Eye (tissue), 1 donor: ENCODE data around the gene RTN4RL1.
A peak's percentile ranks its signal among the peaks of the same experiment; 100 is the strongest.

ENCODE experiments used
- DNase-seq: peaks from one replicate; pipeline ENCODE4 v3.0.0-alpha.2; 2015

The RTN4RL1 gene

DNA sequence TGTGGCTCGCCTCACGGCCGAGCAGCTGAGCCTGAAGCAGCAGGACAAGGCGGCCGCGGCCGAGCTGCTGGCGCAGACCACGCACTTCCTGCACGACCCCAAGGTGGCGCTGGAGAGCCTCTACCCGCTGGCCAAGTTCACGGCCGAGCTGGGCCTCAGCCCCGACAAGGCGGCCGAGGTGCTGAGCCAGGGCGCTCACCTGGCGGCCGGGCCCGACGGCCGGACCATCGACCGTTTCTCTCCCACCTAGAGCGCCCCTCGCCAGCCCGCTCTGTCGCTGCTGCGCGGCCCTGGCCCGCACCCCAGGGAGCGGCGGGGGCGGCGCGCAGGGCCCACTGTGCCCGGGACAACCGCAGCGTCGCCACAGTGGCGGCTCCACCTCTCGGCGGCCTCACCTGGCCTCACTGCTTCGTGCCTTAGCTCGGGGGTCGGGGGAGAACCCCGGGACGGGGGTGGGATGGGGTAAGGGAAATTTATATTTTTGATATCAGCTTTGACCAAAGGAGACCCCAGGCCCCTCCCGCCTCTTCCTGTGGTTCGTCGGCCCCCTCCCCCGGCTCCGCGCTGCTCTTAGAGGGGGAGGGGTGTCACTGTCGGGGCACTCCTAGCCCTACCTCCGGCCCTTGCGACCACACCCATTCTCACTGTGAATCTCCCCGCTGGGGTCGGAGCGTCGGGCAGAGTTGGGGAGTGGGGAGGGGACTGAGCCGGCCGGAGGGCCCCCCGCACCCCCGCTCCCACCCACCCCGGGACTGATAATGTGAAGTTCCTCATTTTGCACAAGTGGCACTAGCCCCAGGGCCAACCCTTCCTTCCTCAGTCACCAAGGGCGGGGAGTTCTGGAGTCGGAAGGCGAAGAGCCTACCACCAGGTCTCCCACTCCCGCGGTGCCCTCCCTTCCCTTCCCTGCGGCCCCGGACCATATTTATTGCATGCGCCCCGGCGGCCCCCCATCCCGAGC, 33.7 kb upstream of the RTN4RL1 start:
- peak; percentile 67 for DNase-seq

DNA sequence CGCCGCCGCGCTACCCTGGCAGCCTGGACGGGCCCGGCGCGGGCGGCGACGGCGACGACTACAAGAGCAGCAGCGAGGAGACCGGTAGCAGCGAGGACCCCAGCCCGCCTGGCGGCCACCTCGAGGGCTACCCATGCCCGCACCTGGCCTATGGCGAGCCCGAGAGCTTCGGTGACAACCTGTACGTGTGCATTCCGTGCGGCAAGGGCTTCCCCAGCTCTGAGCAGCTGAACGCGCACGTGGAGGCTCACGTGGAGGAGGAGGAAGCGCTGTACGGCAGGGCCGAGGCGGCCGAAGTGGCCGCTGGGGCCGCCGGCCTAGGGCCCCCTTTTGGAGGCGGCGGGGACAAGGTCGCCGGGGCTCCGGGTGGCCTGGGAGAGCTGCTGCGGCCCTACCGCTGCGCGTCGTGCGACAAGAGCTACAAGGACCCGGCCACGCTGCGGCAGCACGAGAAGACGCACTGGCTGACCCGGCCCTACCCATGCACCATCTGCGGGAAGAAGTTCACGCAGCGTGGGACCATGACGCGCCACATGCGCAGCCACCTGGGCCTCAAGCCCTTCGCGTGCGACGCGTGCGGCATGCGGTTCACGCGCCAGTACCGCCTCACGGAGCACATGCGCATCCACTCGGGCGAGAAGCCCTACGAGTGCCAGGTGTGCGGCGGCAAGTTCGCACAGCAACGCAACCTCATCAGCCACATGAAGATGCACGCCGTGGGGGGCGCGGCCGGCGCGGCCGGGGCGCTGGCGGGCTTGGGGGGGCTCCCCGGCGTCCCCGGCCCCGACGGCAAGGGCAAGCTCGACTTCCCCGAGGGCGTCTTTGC, 32.8 kb upstream of the RTN4RL1 start:
- peak; percentile 62 for DNase-seq

DNA sequence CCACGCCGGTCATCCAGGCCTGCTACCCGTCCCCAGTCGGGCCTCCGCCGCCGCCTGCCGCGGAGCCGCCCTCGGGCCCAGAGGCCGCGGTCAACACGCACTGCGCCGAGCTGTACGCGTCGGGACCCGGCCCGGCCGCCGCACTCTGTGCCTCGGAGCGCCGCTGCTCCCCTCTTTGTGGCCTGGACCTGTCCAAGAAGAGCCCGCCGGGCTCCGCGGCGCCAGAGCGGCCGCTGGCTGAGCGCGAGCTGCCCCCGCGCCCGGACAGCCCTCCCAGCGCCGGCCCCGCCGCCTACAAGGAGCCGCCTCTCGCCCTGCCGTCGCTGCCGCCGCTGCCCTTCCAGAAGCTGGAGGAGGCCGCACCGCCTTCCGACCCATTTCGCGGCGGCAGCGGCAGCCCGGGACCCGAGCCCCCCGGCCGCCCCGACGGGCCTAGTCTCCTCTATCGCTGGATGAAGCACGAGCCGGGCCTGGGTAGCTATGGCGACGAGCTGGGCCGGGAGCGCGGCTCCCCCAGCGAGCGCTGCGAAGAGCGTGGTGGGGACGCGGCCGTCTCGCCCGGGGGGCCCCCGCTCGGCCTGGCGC, 32.1 kb upstream of the RTN4RL1 start:
- peak; percentile 61 for DNase-seq

DNA sequence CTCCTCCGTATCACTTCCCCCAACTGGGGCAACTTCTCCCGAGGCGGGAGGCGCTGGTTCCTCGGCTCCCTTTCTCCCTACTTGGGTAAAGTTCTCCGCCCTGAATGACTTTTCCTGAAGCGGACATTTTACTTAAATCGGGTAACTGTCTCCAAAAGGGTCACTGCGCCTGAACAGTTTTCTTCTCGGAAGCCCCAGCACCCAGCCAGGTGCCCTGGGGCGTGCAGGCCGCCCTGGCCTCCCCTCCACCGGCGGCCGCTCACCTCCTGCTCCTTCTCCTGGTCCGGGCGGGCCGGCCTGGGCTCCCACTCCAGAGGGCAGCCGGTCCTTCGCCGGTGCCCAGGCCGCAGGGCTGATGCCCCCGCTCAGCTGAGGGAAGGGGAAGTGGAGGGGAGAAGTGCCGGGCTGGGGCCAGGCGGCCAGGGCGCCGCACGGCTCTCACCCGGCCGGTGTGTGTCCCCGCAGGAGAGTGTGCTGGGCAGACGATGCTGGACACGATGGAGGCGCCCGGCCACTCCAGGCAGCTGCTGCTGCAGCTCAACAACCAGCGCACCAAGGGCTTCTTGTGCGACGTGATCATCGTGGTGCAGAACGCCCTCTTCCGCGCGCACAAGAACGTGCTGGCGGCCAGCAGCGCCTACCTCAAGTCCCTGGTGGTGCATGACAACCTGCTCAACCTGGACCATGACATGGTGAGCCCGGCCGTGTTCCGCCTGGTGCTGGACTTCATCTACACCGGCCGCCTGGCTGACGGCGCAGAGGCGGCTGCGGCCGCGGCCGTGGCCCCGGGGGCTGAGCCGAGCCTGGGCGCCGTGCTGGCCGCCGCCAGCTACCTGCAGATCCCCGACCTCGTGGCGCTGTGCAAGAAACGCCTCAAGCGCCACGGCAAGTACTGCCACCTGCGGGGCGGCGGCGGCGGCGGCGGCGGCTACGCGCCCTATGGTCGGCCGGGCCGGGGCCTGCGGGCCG, 31.4 kb upstream of the RTN4RL1 start:
- peak; percentile 70 for DNase-seq

DNA sequence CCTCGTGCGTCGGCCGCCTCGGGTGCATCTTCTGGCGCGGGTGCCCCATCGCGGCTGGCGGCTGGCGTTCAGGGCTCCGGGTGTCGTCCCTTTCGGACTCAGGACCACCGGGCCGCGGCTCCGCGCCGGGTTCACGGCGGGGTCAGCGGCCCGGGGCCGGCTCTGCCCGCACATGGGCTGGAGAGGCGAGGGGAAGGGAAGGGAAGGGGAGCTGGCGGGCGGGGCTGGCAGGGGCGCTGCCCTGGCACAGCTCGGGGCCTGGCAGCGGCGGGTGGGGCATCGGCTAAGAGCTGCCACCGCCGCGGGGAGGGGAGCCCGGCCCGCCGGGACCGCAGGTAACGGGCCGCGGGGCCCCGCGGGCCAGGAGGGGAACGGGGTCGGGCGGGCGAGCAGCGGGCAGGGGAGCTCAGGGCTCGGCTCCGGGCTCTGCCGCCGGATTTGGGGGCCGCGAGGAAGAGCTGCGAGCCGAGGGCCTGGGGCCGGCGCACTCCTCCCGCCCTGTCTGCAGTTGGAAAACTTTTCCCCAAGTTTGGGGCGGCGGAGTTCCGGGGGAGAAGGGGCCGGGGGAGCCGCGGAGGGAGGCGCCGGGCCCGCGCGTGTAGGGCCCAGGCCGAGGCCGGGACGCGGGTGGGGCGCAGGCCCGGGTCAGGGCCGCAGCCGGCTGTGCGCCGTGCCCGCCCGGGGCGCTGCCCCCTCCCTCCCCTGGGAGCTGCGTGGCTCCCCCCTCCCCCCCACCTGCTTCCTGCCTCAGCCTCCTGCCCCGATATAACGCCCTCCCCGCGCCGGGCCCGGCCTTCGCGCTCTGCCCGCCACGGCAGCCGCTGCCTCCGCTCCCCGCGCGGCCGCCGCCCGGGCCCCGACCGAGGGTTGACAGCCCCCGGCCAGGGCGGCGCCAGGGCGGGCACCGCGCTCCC, 30.4 kb upstream of the RTN4RL1 start:
- DNase-seq, result peak; percentile 49

DNA sequence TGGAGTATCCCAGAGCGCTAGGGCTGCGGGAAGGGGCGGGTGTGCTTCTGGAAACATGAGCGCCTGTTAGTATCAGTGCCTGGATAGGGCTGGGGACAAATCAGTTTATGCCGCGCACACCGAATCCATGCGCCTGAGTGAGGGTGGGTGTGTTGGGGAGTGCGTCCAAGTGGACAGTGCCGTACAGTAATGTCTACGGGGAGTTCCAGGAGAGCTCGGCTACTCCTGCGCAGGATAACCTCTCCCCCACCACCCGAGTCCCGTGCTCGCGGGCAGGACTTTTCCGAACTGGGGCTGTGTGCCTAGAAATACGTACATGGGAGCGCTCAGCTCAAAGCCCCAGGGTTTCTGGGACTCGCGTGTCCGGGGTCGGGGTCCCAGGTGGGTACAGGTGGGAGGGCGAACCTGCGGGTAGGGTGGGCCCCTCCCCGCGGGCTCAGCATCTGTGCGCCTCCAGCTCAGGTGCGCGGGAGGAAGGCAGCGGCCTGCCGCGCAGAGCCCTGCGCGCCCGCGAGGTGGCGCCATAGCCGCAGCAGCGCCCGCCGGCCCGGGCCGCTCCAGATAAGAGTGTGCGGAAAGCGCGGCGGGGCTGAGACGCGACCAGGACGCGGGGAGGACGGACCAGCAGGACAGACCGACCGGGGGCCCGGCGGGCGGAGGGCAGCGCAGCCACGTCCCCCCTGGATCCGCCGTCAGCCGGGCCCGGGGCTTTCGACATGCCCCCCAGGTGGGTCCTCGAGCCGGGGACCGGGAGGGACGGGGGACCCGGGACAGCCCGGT, 29.6 kb upstream of the RTN4RL1 start, which contains the start of gene HIC1:
HIC1 (plus strand) TSS at position 592 of the 780 bp plus-strand sequence. CDS start 1,588 bp downstream, outside the sequence.
- DNase-seq, result peak; percentile 90

DNA sequence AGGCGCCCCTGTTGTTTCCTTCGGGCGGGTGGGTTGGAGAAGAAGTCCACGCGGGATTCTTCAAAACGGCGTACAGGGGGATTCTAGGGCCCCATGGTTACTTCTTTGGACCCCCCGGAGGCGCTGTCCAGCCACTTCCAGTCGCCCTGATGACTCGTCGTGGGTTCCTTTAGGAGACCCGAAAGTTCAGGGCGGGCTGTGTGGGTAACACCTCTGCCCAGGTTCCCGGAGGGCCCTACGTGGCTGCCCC, 29.1 kb upstream of the RTN4RL1 start:
- DNase-seq, result no peak

DNA sequence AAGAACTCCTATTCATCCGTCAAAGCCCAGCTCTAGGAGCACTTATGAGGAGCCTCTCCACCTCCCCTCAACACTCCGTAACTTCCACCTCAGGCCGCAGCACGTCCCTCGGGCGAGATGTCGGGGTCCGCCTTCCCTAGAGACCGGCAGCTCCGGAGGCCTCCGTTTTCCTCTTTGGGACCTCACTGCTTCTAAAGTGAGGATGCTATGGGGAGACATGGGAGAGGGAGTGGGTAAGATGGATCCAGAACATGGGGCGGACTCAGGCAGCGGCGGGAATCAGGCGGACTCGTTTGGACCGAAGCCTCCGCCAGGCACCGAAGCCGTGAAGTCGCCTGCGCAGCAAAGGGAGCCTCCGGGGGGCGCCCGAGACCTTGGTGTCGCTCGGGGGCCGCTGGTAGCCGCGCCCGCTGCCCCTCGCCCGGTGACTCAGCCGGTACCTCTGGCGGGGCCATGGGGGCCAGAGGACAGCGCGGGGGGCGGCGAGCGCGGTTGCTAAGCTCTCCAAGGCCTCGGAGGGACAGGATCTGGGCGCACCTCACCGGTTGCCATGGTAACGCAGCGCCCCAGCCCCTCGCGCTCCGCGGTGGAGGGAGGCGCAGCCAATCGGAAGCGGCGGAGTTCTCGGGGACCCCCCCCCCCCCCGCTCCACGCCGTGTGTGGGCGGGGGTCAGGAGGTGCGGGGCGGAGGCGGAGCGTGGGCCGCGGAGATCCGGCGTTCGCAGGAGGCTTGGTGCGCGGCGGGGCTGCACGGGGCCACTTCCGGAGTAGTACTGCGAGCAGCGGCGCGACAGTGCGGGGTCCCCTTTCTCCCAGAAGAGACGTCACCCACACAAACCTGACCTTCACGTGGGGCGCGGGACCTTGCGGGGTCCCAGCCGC, 28.5 kb upstream of the RTN4RL1 start:
- peak; percentile 81 for DNase-seq

DNA sequence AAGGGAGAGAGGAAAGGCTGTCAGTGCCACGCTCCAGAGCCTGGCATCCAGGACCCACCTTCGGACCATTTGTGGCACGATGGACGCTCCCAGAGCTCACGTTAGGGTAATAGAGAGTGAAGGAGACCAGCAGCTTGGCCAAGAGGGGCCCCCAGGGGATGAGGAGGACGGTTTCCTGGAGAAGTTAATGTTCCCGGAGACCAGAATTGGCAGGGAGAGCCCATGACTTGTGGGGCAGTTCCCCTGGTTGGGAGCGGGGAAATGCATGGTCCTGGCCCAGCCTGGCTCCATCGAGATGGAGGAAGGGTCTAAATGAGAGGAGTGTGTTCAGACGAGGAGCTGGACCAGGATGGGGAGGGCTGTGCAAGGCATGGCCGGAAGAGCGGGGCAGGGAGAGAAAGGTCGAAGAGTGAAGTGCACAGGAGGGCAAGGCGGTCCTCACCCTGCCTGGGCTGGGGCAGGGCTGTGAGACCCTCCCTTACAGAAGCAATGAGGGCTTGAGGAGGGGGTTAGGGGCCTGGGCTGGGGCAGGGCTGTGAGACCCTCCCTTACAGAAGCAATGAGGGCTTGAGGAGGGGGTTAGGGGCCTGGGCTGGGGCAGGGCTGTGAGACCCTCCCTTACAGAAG, 26.9 kb upstream of the RTN4RL1 start:
- DNase-seq, result no peak

DNA sequence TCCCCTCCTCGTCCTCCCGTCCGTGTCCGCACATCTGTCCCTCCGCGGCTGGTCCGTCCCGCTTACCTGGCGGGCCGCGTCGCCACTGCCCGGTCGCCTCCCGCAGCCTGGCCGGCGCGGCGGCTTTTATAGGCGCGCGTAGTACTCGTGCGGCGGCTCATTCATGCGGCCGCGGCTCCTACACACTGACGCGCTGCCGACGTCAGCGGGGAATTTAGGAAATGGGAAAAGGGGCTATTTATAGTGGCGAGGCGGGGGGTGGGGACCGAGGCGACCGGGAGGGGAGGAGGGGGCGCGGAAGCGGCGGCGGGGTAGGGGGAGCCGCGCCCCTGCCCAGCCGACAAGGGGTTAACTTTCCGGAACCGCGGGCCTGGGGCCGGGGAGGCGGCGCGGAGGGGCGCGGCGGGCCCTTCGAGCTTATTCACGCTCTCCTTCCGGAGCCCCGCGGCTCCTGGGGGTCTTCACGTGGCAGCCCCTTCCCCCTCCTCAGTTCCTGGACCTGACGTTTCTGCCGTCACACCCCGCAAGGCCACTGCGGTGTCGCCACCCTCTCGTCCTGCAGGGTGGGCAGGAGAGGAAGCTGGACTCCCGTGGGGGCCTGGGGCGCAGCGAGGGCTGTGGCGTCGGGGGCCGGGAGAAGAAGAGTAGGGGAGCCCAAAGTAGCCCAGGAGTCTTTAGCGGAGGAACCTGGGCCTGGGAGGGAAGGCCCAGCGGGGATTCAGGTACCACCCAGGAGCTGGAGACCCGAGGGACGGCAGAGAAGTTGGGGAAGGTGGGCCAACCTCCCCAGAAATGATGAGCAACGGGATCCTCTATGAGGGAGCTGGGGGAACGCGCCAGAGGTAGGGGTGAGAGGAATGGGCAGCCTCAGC, 26.2 kb upstream of the RTN4RL1 start:
- DNase-seq, result peak; percentile 60

DNA sequence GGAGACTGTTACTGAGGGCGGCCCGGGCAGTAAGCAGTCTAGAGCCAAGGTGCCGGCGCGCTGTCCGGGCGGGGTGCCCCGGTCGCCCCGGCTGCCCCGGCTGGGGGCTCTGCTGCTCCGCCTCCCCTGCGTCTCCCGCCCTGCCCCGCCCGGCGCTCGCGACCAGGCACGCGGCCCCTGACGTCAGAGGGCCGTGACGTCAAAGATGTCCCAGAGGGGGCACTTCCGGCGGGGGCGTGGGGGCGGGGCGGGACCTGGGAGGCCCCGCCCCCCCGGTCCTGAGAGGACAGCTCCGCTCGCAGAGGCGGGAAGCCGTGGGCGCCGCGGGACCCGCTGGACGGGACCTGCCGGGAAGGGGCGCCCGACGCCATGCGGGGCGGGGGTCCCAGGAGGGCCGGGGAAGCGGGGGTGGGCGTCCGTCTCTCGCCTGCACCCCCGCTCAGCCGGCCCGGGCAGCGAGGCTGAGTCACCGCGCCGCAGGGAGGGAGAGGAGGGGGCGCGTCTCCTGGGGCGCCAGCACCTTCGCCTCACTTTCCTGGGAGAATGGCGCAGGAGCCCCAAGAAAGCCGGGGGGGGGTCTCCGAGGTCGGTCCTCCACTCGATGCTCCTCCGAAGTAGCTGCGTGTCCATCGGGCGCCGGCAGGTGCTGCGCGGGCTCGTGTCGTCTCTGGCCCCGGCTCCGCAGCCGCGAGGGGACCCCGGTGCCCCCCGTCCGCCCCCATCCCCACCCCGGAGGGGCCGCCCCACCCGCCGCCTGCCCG, 25.3 kb upstream of the RTN4RL1 start:
- peak; percentile 89 for DNase-seq

DNA sequence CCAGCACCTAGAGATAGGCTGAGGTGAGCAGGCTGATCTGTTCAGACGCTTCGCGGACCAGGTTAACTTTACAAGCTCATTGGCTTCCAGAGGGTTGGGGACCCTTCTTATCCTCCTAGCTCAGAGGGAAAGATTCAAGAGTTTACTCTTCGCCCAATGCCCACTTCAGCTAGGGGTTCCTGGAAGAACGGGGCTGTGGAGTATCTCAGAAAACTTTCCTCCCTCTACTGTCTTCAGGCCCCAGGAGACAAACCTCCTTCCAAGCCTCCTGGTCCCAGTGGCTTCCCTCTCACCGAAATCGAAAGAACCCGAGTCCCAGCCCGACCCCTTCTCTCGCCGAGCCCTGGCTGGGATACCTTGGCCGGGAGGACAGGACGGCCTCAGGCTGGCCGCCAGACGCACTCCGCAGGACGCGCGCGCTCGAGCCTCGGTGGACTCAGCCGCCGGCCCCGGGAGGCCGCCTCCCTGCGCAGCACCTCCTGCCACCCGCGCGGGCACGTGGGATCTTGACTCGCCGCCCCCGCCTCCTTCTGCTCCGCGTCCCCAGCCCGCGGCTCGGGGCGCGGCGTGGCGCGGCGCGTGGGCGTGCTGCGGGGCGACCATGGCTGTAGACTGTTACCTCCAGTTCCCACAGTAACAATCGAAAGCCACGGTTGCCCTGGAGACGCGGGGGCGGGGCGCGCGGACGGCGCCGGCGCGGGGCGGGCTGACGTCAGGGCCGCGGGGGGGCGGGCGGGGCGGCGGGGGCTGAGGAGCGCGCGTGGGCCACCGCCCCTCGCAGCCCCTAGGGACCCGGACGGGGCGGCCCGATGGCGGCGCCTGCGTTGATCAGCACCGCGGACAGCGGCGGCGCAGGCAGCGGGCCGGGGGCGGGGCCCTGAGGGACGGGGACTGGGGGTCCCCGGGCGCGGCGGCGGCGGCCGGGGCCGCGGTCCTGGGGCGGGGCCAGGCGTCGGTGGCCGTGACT, 24.5 kb upstream of the RTN4RL1 start:
- DNase-seq, result peak; percentile 91

DNA sequence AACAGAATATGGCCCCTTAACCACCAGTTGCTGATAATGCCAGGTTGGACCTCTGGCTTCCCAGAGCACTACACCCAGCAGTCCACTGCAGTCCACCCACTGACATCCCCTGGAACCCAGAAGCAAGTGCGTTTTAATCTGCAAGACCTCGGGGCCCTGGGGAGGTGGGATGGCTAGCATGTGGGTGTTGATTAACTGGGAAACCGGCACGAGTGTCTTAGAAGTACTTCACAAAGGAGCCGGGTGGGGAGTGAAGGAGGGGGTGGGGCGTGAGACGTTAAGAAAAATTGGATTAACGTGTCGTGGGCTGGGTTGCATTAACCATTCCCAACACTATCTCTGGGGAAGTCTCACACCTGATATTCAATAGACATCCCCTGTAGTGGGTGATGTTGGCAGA, 23.7 kb upstream of the RTN4RL1 start:
- DNase-seq, result no peak

DNA sequence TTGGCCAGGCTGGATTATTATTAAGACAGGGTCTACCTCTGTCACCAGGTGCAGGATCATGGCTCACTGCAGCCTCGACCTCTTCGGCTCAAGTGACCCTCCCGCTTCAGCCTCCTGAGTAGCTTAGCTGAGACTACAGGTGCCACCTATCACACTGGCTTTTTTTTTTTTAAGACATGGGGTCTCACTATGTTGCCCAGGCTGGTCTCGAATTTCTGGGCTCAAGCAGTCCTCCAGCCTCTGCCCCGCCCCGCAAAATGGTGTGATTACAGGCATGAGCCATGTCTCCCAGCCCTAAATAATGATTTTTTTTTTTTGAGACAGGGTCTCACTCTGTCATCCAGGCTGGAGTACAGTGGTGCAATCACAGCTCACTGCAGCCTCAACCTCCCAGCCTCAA, 22.5 kb upstream of the RTN4RL1 start:
- DNase-seq, result no peak

DNA sequence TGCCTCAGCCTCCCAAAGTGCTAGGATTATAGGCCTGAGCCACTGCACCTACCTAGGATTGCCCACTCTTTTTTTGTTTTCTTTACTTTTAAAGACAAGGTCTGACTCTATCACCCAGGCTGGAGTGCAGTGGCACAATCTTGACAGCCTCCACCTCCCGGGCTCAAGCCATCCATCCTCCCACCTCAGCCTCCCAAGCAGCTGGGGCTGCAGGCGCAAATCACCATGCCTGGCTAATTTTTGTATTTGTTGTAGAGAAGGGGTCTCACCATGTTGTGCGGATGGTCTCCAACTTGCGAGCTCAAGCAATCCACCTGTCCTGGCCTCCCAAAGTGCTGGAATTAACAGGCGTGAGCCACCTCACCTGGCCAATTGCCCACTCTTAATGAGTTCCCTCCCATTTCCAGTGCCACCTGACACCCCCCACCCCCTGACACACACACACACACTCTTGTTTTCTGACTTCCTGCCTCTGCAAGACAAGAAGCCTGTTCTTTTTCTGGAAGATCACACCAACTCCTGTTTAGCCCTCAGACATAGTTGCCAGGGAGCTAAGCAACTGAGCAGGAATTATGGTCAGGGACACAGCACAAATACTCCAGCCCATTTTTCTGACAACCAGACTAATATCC, 19.2 kb upstream of the RTN4RL1 start:
- DNase-seq, result no peak
